ENCODE measurements around the gene ATP6V0C.
A peak's percentile ranks its signal among the peaks of the same experiment; 100 is the strongest.
"Not testable (repeated sequence)": the region's sequence is repeated elsewhere in the genome, so short reads cannot be mapped to it uniquely, and the experiment has no call there.

Gene ATP6V0C

GRCh38 chr16:2476345-2476720, 37.4 kb upstream of the ATP6V0C start:
- H3K27ac ChIP-seq (ENCODE audit: low read length) = no peak overlapping the region
- no peak overlapping the region for H3K4me3 ChIP-seq (ENCODE audit: low read depth in 1 of 2, low read length in 2 of 2)
- no peaks in the 10 kb centered on the region for H3K9me3 ChIP-seq (ENCODE audit: control insufficient read depth in 1 of 2, low read length in 2 of 2)
- no peaks in the 10 kb centered on the region for H3K36me3 ChIP-seq (ENCODE audit: control insufficient read depth in 1 of 2, insufficient read depth in 2 of 2, low read length in 2 of 2)
- peaks cover 3 to 30% of the 10 kb centered on the region in 2 donors for H3K4me1 ChIP-seq (ENCODE audit: control insufficient read depth in 1 of 2, insufficient read depth in 2 of 2, low read length in 2 of 2)
- H3K27me3 ChIP-seq (ENCODE audit: low read depth, low read length) = peaks cover 16% of the 10 kb centered on the region

GRCh38 chr16:2476741-2477140, 37.0 kb upstream of the ATP6V0C start:
- Histone ChIP-seq H3K27ac (ENCODE audit: low read length) (no peak overlapping the region), H3K27me3 (ENCODE audit: low read depth, low read length) (peaks cover 16% of the 10 kb centered on the region), H3K9me3 (ENCODE audit: control insufficient read depth in 1 of 2, low read length in 2 of 2) (no peaks in the 10 kb centered on the region), H3K4me3 (ENCODE audit: low read depth in 1 of 2, low read length in 2 of 2) (no peak overlapping the region), H3K36me3 (ENCODE audit: control insufficient read depth in 1 of 2, insufficient read depth in 2 of 2, low read length in 2 of 2) (no peaks in the 10 kb centered on the region), H3K4me1 (ENCODE audit: control insufficient read depth in 1 of 2, insufficient read depth in 2 of 2, low read length in 2 of 2) (peaks cover 3 to 26% of the 10 kb centered on the region in 2 donors)

GRCh38 chr16:2477327-2477726, 36.4 kb upstream of the ATP6V0C start:
- peaks cover 12% of the 10 kb centered on the region for H3K27me3 ChIP-seq (ENCODE audit: low read depth, low read length)
- no peaks in the 10 kb centered on the region for H3K36me3 ChIP-seq (ENCODE audit: control insufficient read depth in 1 of 2, insufficient read depth in 2 of 2, low read length in 2 of 2)
- H3K4me3 ChIP-seq (ENCODE audit: low read depth in 1 of 2, low read length in 2 of 2) = no peak overlapping the region
- H3K27ac ChIP-seq (ENCODE audit: low read length) = no peak overlapping the region
- H3K4me1 ChIP-seq (ENCODE audit: control insufficient read depth in 1 of 2, insufficient read depth in 2 of 2, low read length in 2 of 2) = peaks cover 6 to 26% of the 10 kb centered on the region in 2 donors
- H3K9me3 ChIP-seq (ENCODE audit: control insufficient read depth in 1 of 2, low read length in 2 of 2) = no peaks in the 10 kb centered on the region

GRCh38 chr16:2478279-2478678, 35.5 kb upstream of the ATP6V0C start:
- Histone ChIP-seq H3K27ac (ENCODE audit: low read length) (no peak overlapping the region), H3K27me3 (ENCODE audit: low read depth, low read length) (peaks cover 2% of the 10 kb centered on the region), H3K4me1 (ENCODE audit: control insufficient read depth in 1 of 2, insufficient read depth in 2 of 2, low read length in 2 of 2) (peaks cover 8 to 32% of the 10 kb centered on the region in 2 donors), H3K4me3 (ENCODE audit: low read depth in 1 of 2, low read length in 2 of 2) (no peak overlapping the region), H3K36me3 (ENCODE audit: control insufficient read depth in 1 of 2, insufficient read depth in 2 of 2, low read length in 2 of 2) (no peaks in the 10 kb centered on the region), H3K9me3 (ENCODE audit: control insufficient read depth in 1 of 2, low read length in 2 of 2) (no peaks in the 10 kb centered on the region)

- not testable (repeated sequence) for H3K27ac ChIP-seq (ENCODE audit: low read length); H3K27me3 ChIP-seq (ENCODE audit: low read depth, low read length); H3K36me3 ChIP-seq (ENCODE audit: control insufficient read depth in 1 of 2, insufficient read depth in 2 of 2, low read length in 2 of 2); H3K9me3 ChIP-seq (ENCODE audit: control insufficient read depth in 1 of 2, low read length in 2 of 2); H3K4me3 ChIP-seq (ENCODE audit: low read depth in 1 of 2, low read length in 2 of 2)
- H3K4me1 ChIP-seq (ENCODE audit: control insufficient read depth in 1 of 2, insufficient read depth in 2 of 2, low read length in 2 of 2) = peaks cover 10 to 24% of the 10 kb centered on the region in 2 donors
Measured at GRCh38 chr16:2479996-2480395, 33.8 kb upstream of the ATP6V0C start.

GRCh38 chr16:2480948-2481347, 32.8 kb upstream of the ATP6V0C start:
- no peaks in the 10 kb centered on the region for H3K9me3 ChIP-seq (ENCODE audit: control insufficient read depth in 1 of 2, low read length in 2 of 2)
- no peak overlapping the region for H3K27ac ChIP-seq (ENCODE audit: low read length)
- H3K36me3 ChIP-seq (ENCODE audit: control insufficient read depth in 1 of 2, insufficient read depth in 2 of 2, low read length in 2 of 2) = no peaks in the 10 kb centered on the region
- H3K27me3 ChIP-seq (ENCODE audit: low read depth, low read length) = no peaks in the 10 kb centered on the region
- H3K4me3 ChIP-seq (ENCODE audit: low read depth in 1 of 2, low read length in 2 of 2) = no peak overlapping the region
- H3K4me1 ChIP-seq (ENCODE audit: control insufficient read depth in 1 of 2, insufficient read depth in 2 of 2, low read length in 2 of 2) = peaks cover 8 to 18% of the 10 kb centered on the region in 2 donors

GRCh38 chr16:2481676-2482075, 32.1 kb upstream of the ATP6V0C start:
- Histone ChIP-seq H3K4me1 (ENCODE audit: control insufficient read depth in 1 of 2, insufficient read depth in 2 of 2, low read length in 2 of 2) (peaks cover 6 to 15% of the 10 kb centered on the region in 2 donors), H3K36me3 (ENCODE audit: control insufficient read depth in 1 of 2, insufficient read depth in 2 of 2, low read length in 2 of 2) (no peaks in the 10 kb centered on the region), H3K4me3 (ENCODE audit: low read depth in 1 of 2, low read length in 2 of 2) (no peak overlapping the region), H3K27ac (ENCODE audit: low read length) (no peak overlapping the region), H3K9me3 (ENCODE audit: control insufficient read depth in 1 of 2, low read length in 2 of 2) (no peaks in the 10 kb centered on the region), H3K27me3 (ENCODE audit: low read depth, low read length) (no peaks in the 10 kb centered on the region)

- Histone ChIP-seq H3K9me3 (ENCODE audit: control insufficient read depth in 1 of 2, low read length in 2 of 2) (no peaks in the 10 kb centered on the region), H3K4me1 (ENCODE audit: control insufficient read depth in 1 of 2, insufficient read depth in 2 of 2, low read length in 2 of 2) (peaks cover 6 to 15% of the 10 kb centered on the region in 2 donors), H3K36me3 (ENCODE audit: control insufficient read depth in 1 of 2, insufficient read depth in 2 of 2, low read length in 2 of 2) (no peaks in the 10 kb centered on the region), H3K4me3 (ENCODE audit: low read depth in 1 of 2, low read length in 2 of 2) (no peak overlapping the region), H3K27ac (ENCODE audit: low read length) (no peak overlapping the region), H3K27me3 (ENCODE audit: low read depth, low read length) (no peaks in the 10 kb centered on the region)
Measured at GRCh38 chr16:2482249-2482648, 31.5 kb upstream of the ATP6V0C start.

- H3K4me3 ChIP-seq (ENCODE audit: low read depth in 1 of 2, low read length in 2 of 2) = peak overlapping the region; percentile 26 to 52
- peaks cover 6 to 15% of the 10 kb centered on the region in 2 donors for H3K4me1 ChIP-seq (ENCODE audit: control insufficient read depth in 1 of 2, insufficient read depth in 2 of 2, low read length in 2 of 2)
- no peaks in the 10 kb centered on the region for H3K9me3 ChIP-seq (ENCODE audit: control insufficient read depth in 1 of 2, low read length in 2 of 2)
- no peaks in the 10 kb centered on the region for H3K36me3 ChIP-seq (ENCODE audit: control insufficient read depth in 1 of 2, insufficient read depth in 2 of 2, low read length in 2 of 2)
- no peaks in the 10 kb centered on the region for H3K27me3 ChIP-seq (ENCODE audit: low read depth, low read length)
- H3K27ac ChIP-seq (ENCODE audit: low read length) = peak overlapping the region; percentile 8
Measured at GRCh38 chr16:2482708-2483534, 30.8 kb upstream of the ATP6V0C start.

- Histone ChIP-seq H3K4me3 (ENCODE audit: low read depth in 1 of 2, low read length in 2 of 2) (no peak overlapping the region), H3K27ac (ENCODE audit: low read length) (no peak overlapping the region), H3K36me3 (ENCODE audit: control insufficient read depth in 1 of 2, insufficient read depth in 2 of 2, low read length in 2 of 2) (no peaks in the 10 kb centered on the region), H3K4me1 (ENCODE audit: control insufficient read depth in 1 of 2, insufficient read depth in 2 of 2, low read length in 2 of 2) (peaks cover 6 to 15% of the 10 kb centered on the region in 2 donors), H3K9me3 (ENCODE audit: control insufficient read depth in 1 of 2, low read length in 2 of 2) (no peaks in the 10 kb centered on the region), H3K27me3 (ENCODE audit: low read depth, low read length) (no peaks in the 10 kb centered on the region)
Measured at GRCh38 chr16:2483939-2484897, 29.5 kb upstream of the ATP6V0C start.

- Histone ChIP-seq H3K27me3 (ENCODE audit: low read depth, low read length) (no peaks in the 10 kb centered on the region), H3K9me3 (ENCODE audit: control insufficient read depth in 1 of 2, low read length in 2 of 2) (no peaks in the 10 kb centered on the region), H3K4me1 (ENCODE audit: control insufficient read depth in 1 of 2, insufficient read depth in 2 of 2, low read length in 2 of 2) (peaks cover 6 to 15% of the 10 kb centered on the region in 2 donors), H3K4me3 (ENCODE audit: low read depth in 1 of 2, low read length in 2 of 2) (no peak overlapping the region), H3K27ac (ENCODE audit: low read length) (no peak overlapping the region), H3K36me3 (ENCODE audit: control insufficient read depth in 1 of 2, insufficient read depth in 2 of 2, low read length in 2 of 2) (peaks cover 0 to 5% of the 10 kb centered on the region in 2 donors)
Measured at GRCh38 chr16:2484898-2485508, 28.7 kb upstream of the ATP6V0C start.
